ENCODE results near the gene DIAPH2. TPM values are rescaled to one million over a fixed set of nuclear protein-coding genes. Genes with fewer than 3 reads are reported as not detected.

Gene DIAPH2
- total and polyA plus RNA-seq, 2 donors (not counting 1 experiment from before 2014, with no cell fraction given): 4.2 to 32.4 TPM

GRCh38 chrX:97284531-97284930 is 599.9 kb downstream of the DIAPH2 start:
- Histone ChIP-seq H3K4me2 (replicated peaks; ENCODE audit: low read depth, low read length, poor library complexity, severe bottlenecking) (no peak overlapping the region), H2AFZ (ENCODE audit: insufficient read depth, low read depth, low read length, poor library complexity, severe bottlenecking) (no peak overlapping the region), H3K27me3 (replicated peaks in 1 of 4; ENCODE audit: control extremely low read depth in 1 of 4, control insufficient read depth in 3 of 4, insufficient read depth in 4 of 4, low read length in 3 of 4) (no peaks in the 10 kb centered on the region), H3K4me1 (ENCODE audit: control insufficient read depth in 2 of 2, insufficient read depth in 2 of 2, low read length in 2 of 2) (no peaks in the 10 kb centered on the region), H3K36me3 (replicated peaks in 1 of 2; ENCODE audit: control extremely low read depth in 1 of 2, control insufficient read depth in 1 of 2, extremely low read depth in 1 of 2, insufficient read depth in 2 of 2, low read length in 1 of 2) (no peaks in the 10 kb centered on the region), H3K4me3 (ENCODE audit: control extremely low read depth in 1 of 5, extremely low read depth in 1 of 5, insufficient read depth in 1 of 5, low read depth in 2 of 5, low read length in 4 of 5) (no peak overlapping the region), H3K79me2 (ENCODE audit: control insufficient read depth, insufficient read depth, low read length) (no peaks in the 10 kb centered on the region), H3K9me3 (ENCODE audit: control extremely low read depth in 1 of 3, control insufficient read depth in 2 of 3, insufficient read depth in 1 of 3, low read length in 2 of 3) (no peaks in the 10 kb centered on the region), H4K20me1 (ENCODE audit: control insufficient read depth, insufficient read depth, low read length, poor library complexity, severe bottlenecking) (no peaks in the 10 kb centered on the region), H3K27ac (ENCODE audit: low read length in 2 of 2) (no peak overlapping the region), H3K9ac (ENCODE audit: low read length) (no peak overlapping the region)
- DNase-seq (no peak), ATAC-seq (ENCODE audit: low read depth) (no peak)
- no peak for TF ChIP-seq EZH2 (IDR thresholded peaks at IDR 0.05; ENCODE audit: borderline replicate concordance, insufficient read depth, low read depth, low read length, poor library complexity, severe bottlenecking)
- TF ChIP-seq CTCF (IDR thresholded peaks at IDR 0.05): no peak
- H3K9me3 Mint-ChIP-seq (ENCODE audit: insufficient read depth): no peaks in the 10 kb centered on the region
- no peaks in the 10 kb centered on the region for H3K4me1 Mint-ChIP-seq
- CTCF ChIA-PET: no interaction called here
- intact Hi-C loops (cut with micrococcal nuclease): no loop called here
- H3K4me3 Mint-ChIP-seq: no peak overlapping the region
- POLR2A ChIA-PET: no interaction called here
- no peaks in the 10 kb centered on the region for H3K27me3 Mint-ChIP-seq
- no peak overlapping the region for H3K27ac Mint-ChIP-seq
- 97% methylated on average over 6 of the region's 9 CpGs for WGBS (ENCODE audit: insufficient coverage)

- H3K4me1 ChIP-seq (ENCODE audit: control insufficient read depth in 2 of 2, insufficient read depth in 2 of 2, low read length in 2 of 2): no peaks in the 10 kb centered on the region
- H3K4me3 ChIP-seq (ENCODE audit: control extremely low read depth in 1 of 5, extremely low read depth in 1 of 5, insufficient read depth in 1 of 5, low read depth in 2 of 5, low read length in 4 of 5): no peak overlapping the region
- H2AFZ ChIP-seq (ENCODE audit: insufficient read depth, low read depth, low read length, poor library complexity, severe bottlenecking): no peak overlapping the region
- no peak for TF ChIP-seq EZH2 (IDR thresholded peaks at IDR 0.05; ENCODE audit: borderline replicate concordance, insufficient read depth, low read depth, low read length, poor library complexity, severe bottlenecking)
- TF ChIP-seq CTCF (IDR thresholded peaks at IDR 0.05): no peak
- H3K27ac ChIP-seq (ENCODE audit: low read length in 2 of 2): no peak overlapping the region
- H3K9ac ChIP-seq (ENCODE audit: low read length): no peak overlapping the region
- H3K9me3 ChIP-seq (ENCODE audit: control extremely low read depth in 1 of 3, control insufficient read depth in 2 of 3, insufficient read depth in 1 of 3, low read length in 2 of 3): no peaks in the 10 kb centered on the region
- no peaks in the 10 kb centered on the region for H3K36me3 ChIP-seq (replicated peaks in 1 of 2; ENCODE audit: control extremely low read depth in 1 of 2, control insufficient read depth in 1 of 2, extremely low read depth in 1 of 2, insufficient read depth in 2 of 2, low read length in 1 of 2)
- no peaks in the 10 kb centered on the region for H3K79me2 ChIP-seq (ENCODE audit: control insufficient read depth, insufficient read depth, low read length)
- no peaks in the 10 kb centered on the region for H3K4me1 Mint-ChIP-seq
- ChIA-PET POLR2A (no interaction called here), CTCF (no interaction called here)
- H3K27ac Mint-ChIP-seq: no peak overlapping the region
- no CpG with 5 or more reads among the region's 1 CpG for WGBS (ENCODE audit: insufficient coverage)
- H3K27me3 Mint-ChIP-seq: no peaks in the 10 kb centered on the region
- no peak overlapping the region for H3K4me3 Mint-ChIP-seq
- ATAC-seq (ENCODE audit: low read depth) (no peak), DNase-seq (no peak)
- H3K27me3 ChIP-seq (replicated peaks in 1 of 4; ENCODE audit: control extremely low read depth in 1 of 4, control insufficient read depth in 3 of 4, insufficient read depth in 4 of 4, low read length in 3 of 4): no peaks in the 10 kb centered on the region
- H3K9me3 Mint-ChIP-seq (ENCODE audit: insufficient read depth): no peaks in the 10 kb centered on the region
- H4K20me1 ChIP-seq (ENCODE audit: control insufficient read depth, insufficient read depth, low read length, poor library complexity, severe bottlenecking): no peaks in the 10 kb centered on the region
- no peak overlapping the region for H3K4me2 ChIP-seq (replicated peaks; ENCODE audit: low read depth, low read length, poor library complexity, severe bottlenecking)
- intact Hi-C loops (cut with micrococcal nuclease): no loop called here
Observed at GRCh38 chrX:97290199-97290598, 605.6 kb downstream of the DIAPH2 start.

Data from B cell (primary cell).